ENCODE results near the gene PRKN. TPM values are rescaled to one million over a fixed set of nuclear protein-coding genes. Genes with fewer than 3 reads are reported as not detected.

Gene PRKN
- total RNA-seq, 1 experiment from 2014 or later: 0.46 TPM

GRCh38 chr6:162697872-162698403 lies 29.6 kb downstream of the PRKN start:
- ChIA-PET POLR2A (no interaction called here), CTCF (no interaction called here)
- in situ Hi-C loops (cut with HindIII; ENCODE audit: low pct_unique_long_range_greater_than_20kb, low sequenced_read_pairs) (no loop called here), intact Hi-C loops (cut with micrococcal nuclease; ENCODE audit: unreplicated experiment) (no loop called here)
- ATAC-seq (no peak), DNase-seq (ENCODE audit: low read depth, low spot score) (no peak)
- Histone ChIP-seq H3K4me3 (ENCODE audit: low read depth in 2 of 2, low read length in 2 of 2) (no peak overlapping the region), H3K27me3 (ENCODE audit: control insufficient read depth, insufficient read depth, low read length) (no peaks in the 10 kb centered on the region), H3K4me1 (ENCODE audit: control insufficient read depth, insufficient read depth, low read length) (no peaks in the 10 kb centered on the region), H3K36me3 (ENCODE audit: control insufficient read depth, insufficient read depth, low read length) (no peaks in the 10 kb centered on the region; the same call in 1 of the 2 replicates), H3K9me3 (ENCODE audit: control insufficient read depth, insufficient read depth, low read depth, low read length) (no peaks in the 10 kb centered on the region), H3K27ac (ENCODE audit: low read length) (no peak overlapping the region)
- TF ChIP-seq CTCF (IDR thresholded peaks at IDR 0.05): no peak
- no peak for TF ChIP-seq TCF7L2 (IDR thresholded peaks at IDR 0.05; ENCODE audit: low read depth, low read length)
- TF ChIP-seq REST (IDR thresholded peaks at IDR 0.05; ENCODE audit: insufficient read depth in 1 of 2, low read depth in 2 of 2, low read length in 1 of 2): no peak
- TF ChIP-seq SIN3A (IDR thresholded peaks at IDR 0.05; ENCODE audit: borderline replicate concordance, insufficient read depth, low read depth, low read length): no peak
- TF ChIP-seq POLR2AphosphoS5 (IDR thresholded peaks at IDR 0.05; ENCODE audit: low read depth, low read length): no peak
- no TSS peak for BruUV-seq (replicated peaks)

GRCh38 chr6:162690158-162690557 lies 37.4 kb downstream of the PRKN start:
- no peak for ATAC-seq
- TF ChIP-seq CTCF (IDR thresholded peaks at IDR 0.05): no peak
- TF ChIP-seq TCF7L2 (IDR thresholded peaks at IDR 0.05; ENCODE audit: low read depth, low read length): no peak
- TF ChIP-seq REST (IDR thresholded peaks at IDR 0.05; ENCODE audit: insufficient read depth in 1 of 2, low read depth in 2 of 2, low read length in 1 of 2): no peak
- TF ChIP-seq SIN3A (IDR thresholded peaks at IDR 0.05; ENCODE audit: borderline replicate concordance, insufficient read depth, low read depth, low read length): no peak
- TF ChIP-seq POLR2AphosphoS5 (IDR thresholded peaks at IDR 0.05; ENCODE audit: low read depth, low read length): no peak
- BruUV-seq (replicated peaks): no TSS peak

More at GRCh38 chr6:162690158-162690557, 37.4 kb downstream of the PRKN start:
- no peaks in the 10 kb centered on the region for H3K27me3 ChIP-seq (ENCODE audit: control insufficient read depth, insufficient read depth, low read length)
- POLR2A ChIA-PET: no interaction called here
- no peaks in the 10 kb centered on the region for H3K4me1 ChIP-seq (ENCODE audit: control insufficient read depth, insufficient read depth, low read length)
- in situ Hi-C loops (cut with HindIII; ENCODE audit: low pct_unique_long_range_greater_than_20kb, low sequenced_read_pairs): no loop called here
- CTCF ChIA-PET: no interaction called here
- no peak overlapping the region for H3K27ac ChIP-seq (ENCODE audit: low read length)
- H3K4me3 ChIP-seq (ENCODE audit: low read depth in 2 of 2, low read length in 2 of 2): no peak overlapping the region
- no peak for DNase-seq (ENCODE audit: low read depth, low spot score)
- no peaks in the 10 kb centered on the region for H3K9me3 ChIP-seq (ENCODE audit: control insufficient read depth, insufficient read depth, low read depth, low read length)
- intact Hi-C loops (cut with micrococcal nuclease; ENCODE audit: unreplicated experiment): no loop called here
- H3K36me3 ChIP-seq (ENCODE audit: control insufficient read depth, insufficient read depth, low read length): no peaks in the 10 kb centered on the region
